Prostate gland (tissue), 2 donors: ENCODE data around the gene INSM1. TPM values are rescaled to one million over a fixed set of nuclear protein-coding genes. Genes with fewer than 3 reads are reported as not detected.

Experiments
- DNase-seq: peaks from one replicate; pipeline ENCODE4 v3.0.0-alpha.2; 2019; ENCODE audit warnings: low spot score
- H3K27ac ChIP-seq, 2 donors: fragments of 200-600 bp; sonication (generic); 2 replicates each; pipeline ENCODE4 v1.5.1; 2017 to 2019
- H3K27me3 ChIP-seq: fragments of 200-600 bp; sonication (generic); replicated peaks from 2 replicates; pipeline ENCODE4 v1.5.1; 2019; ENCODE audit not compliant: insufficient read depth
- H3K36me3 ChIP-seq, 2 donors: fragments of 200-600 bp; sonication (generic); 1 replicate in 1 of 2; 2 replicates in 1 of 2; pipeline versions ENCODE4 v1.5.1 to v1.8.1; 2017 to 2019
- H3K4me1 ChIP-seq: fragments of 200-600 bp; sonication (generic); replicated peaks from 2 replicates; pipeline ENCODE4 v1.5.1; 2019
- H3K4me3 ChIP-seq, 2 donors: fragments of 200-600 bp; sonication (generic); 2 replicates each; pipeline ENCODE4 v1.5.1; 2017 to 2019
- H3K9me3 ChIP-seq: fragments of 200-600 bp; sonication (generic); 2 replicates; pipeline ENCODE4 v1.5.1; 2017
- CTCF ChIP-seq, 4 experiments: fragments of 200-600 bp in 2 of 4; fragments of 450-650 bp in 2 of 4; sonication (generic) in 2 of 4; IDR thresholded peaks; 1 replicate in 3 of 4; 2 replicates in 1 of 4; pipeline ENCODE4 v1.5.1; 2016 to 2019; ENCODE audit warnings: antibody characterized with exemption in 4 of 4, mild to moderate bottlenecking in 2 of 4, moderate library complexity in 2 of 4
- POLR2A ChIP-seq: fragments of 450-650 bp; IDR thresholded peaks from one replicate; pipeline ENCODE4 v1.6.1; 2016; ENCODE audit warnings: antibody characterized with exemption, mild to moderate bottlenecking
- POLR2AphosphoS5 ChIP-seq: sonication (generic); formaldehyde crosslinking; IDR thresholded peaks from one replicate; pipeline ENCODE4 v1.6.1; 2017; ENCODE audit warnings: antibody characterized with exemption
- WGBS: methylation state at CpG from one replicate; pipeline ENCODE4 v1.1.5; 2018; 5-methylcytosine and 5-hydroxymethylcytosine counted together
- intact Hi-C: fragments of 100-400 bp; cut with DNase I; formaldehyde crosslinking; loops from one replicate; pipeline ENCODE4 v1.14.2; 2022
- total RNA-seq, 2 donors: library from RNA; depleted of rRNA; stranded (reverse); fragments of >200 nt; gene quantifications; one replicate each; pipeline ENCODE4 v1.1.0, GENCODE V29; 2016

INSM1 gene
- total RNA-seq, 2 donors from 2014 or later, result 0.82 to 1.5 TPM

DNA sequence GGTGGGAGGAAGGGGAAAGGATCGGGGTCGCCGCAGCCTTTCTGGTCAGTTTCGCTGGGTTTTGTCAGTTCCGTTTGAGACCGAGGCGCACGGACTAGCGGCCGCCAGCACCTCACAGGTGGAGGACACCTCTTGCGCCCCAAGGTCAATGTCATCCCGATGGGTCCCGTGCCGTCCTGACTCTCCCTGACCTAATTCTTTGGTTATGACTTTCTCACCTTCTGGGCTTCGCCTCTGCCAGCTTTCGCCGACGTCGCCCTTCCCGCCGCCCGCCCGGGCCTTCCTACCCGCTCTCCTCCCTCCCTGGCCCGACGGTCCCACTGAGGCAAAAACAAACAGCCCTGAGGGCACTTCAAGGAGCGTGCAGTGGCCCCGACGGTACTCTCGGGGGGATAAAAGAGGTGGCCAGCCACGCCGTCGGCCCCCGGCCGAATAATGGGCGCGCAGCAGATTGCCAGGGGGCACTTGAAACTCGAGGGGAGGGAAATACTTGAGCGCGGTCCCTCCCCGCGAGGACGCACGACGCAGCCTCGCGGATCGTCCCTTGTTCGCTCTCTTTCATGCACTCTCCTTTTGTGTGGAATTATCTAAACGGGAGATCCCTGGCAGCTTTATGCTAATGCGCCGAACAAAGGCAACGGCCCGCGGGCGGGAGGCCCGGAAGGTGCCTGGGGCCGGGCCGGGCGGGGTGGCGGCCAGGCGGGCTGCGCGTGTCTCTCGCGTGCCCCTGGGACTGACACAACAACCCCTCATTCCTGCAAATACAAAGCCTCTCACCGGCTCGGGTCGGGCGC lies 3.9 kb upstream of the INSM1 start:
- Histone ChIP-seq H3K9me3 (no peaks in the 10 kb centered on the region), H3K4me3 (no peak overlapping the region), H3K27me3 (peaks cover 35% of the 10 kb centered on the region), H3K4me1 (peaks cover 5% of the 10 kb centered on the region), H3K27ac (no peak overlapping the region), H3K36me3 (no peaks in the 10 kb centered on the region)
- 3% methylated on average over 58 of the region's 70 CpGs for WGBS
- TF ChIP-seq POLR2A, result no peak
- TF ChIP-seq POLR2AphosphoS5, result no peak
- TF ChIP-seq CTCF (IDR thresholded peaks at IDR 0.05), result no peak
- DNase-seq, result no peak
- intact Hi-C loops, result no loop called here

GRCh38 chr20:20364593-20365479 lies 3.1 kb upstream of the INSM1 start:
- Histone ChIP-seq H3K4me1 (peaks cover 10% of the 10 kb centered on the region), H3K27me3 (peaks cover 42% of the 10 kb centered on the region), H3K27ac (no peak overlapping the region), H3K36me3 (no peaks in the 10 kb centered on the region), H3K9me3 (no peaks in the 10 kb centered on the region), H3K4me3 (no peak overlapping the region)
- TF ChIP-seq POLR2AphosphoS5 (no peak), POLR2A (no peak), CTCF (IDR thresholded peaks at IDR 0.05) (no peak)
- intact Hi-C loops, result no loop called here
- DNase-seq, result no peak
- WGBS, result 7% methylated on average over 60 of the region's 70 CpGs

DNA sequence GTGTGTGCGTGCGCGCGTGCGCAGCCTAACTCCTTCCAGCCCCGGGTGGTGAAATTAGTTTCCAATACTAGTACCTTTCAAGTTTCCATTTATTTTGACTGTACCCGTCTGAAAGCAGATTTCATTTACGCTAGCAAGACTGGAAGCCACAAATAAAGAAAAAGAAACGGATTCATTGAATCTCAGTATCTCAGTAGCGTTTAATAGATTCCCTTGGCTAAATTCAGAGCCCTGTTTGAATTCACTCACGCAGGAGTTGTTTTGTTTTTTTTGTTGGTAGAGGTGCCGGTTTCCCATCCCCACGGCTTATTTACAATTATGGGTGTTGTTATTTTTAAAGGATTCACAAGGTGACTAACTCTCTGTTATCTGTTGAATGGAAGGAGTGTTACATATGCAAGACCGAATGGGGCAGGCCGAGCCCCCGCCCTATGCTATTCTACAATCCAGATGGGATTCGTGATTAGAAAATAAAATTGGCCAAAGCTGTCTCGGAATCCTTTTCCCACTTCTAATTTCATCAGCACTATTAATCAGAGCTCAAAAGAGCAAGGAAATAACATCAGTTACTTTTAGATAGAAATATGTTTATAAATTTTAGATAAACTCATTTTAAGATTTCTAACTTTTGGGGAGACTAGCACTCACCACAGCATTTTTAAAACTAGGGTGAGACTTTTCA lies 2.3 kb upstream of the INSM1 start:
- DNase-seq, result no peak
- Histone ChIP-seq H3K4me1 (peaks cover 10% of the 10 kb centered on the region), H3K27me3 (peaks cover 49% of the 10 kb centered on the region), H3K4me3 (no peak overlapping the region), H3K36me3 (no peaks in the 10 kb centered on the region), H3K27ac (no peak overlapping the region), H3K9me3 (no peaks in the 10 kb centered on the region)
- TF ChIP-seq POLR2AphosphoS5 (no peak), POLR2A (no peak), CTCF (IDR thresholded peaks at IDR 0.05) (no peak)
- intact Hi-C loops, result no loop called here
- 13% methylated on average over 18 of the region's 18 CpGs for WGBS

- Histone ChIP-seq H3K27ac (no peak overlapping the region), H3K36me3 (no peaks in the 10 kb centered on the region), H3K4me1 (peaks cover 10% of the 10 kb centered on the region), H3K9me3 (no peaks in the 10 kb centered on the region), H3K4me3 (no peak overlapping the region), H3K27me3 (peaks cover 58% of the 10 kb centered on the region)
- no peak for DNase-seq
- WGBS, result 12% methylated on average over 8 of the region's 19 CpGs
- intact Hi-C loops, result no loop called here
- TF ChIP-seq POLR2AphosphoS5 (no peak), POLR2A (no peak), CTCF (IDR thresholded peaks at IDR 0.05) (no peak)
Observed at GRCh38 chr20:20366551-20366875, 1.4 kb upstream of the INSM1 start.
